Glutamatergic neuron (in vitro differentiated cells): ENCODE results near the gene GCN1. TPM values are rescaled to one million over a fixed set of nuclear protein-coding genes. Genes with fewer than 3 reads are reported as not detected.

Experiments used
- DNase-seq: peaks from one replicate; pipeline ENCODE4 v3.0.0; 2022
- H3K27ac Mint-ChIP-seq: one replicate; pipeline ENCODE4 v1.8.0; 2020; ENCODE audit warnings: mild to moderate bottlenecking, mixed read lengths, inconsistent platforms; ENCODE audit not compliant: unreplicated experiment
- H3K27me3 Mint-ChIP-seq: one replicate; pipeline ENCODE4 v1.8.0; 2020; ENCODE audit warnings: mild to moderate bottlenecking, moderate library complexity, mixed read lengths, inconsistent platforms; ENCODE audit not compliant: unreplicated experiment
- H3K36me3 Mint-ChIP-seq: one replicate; pipeline ENCODE4 v1.8.0; 2020; ENCODE audit warnings: mild to moderate bottlenecking, mixed read lengths, inconsistent platforms; ENCODE audit not compliant: unreplicated experiment
- H3K4me1 Mint-ChIP-seq: one replicate; pipeline ENCODE4 v1.8.0; 2020; ENCODE audit warnings: mild to moderate bottlenecking, low read depth, mixed read lengths, inconsistent platforms; ENCODE audit not compliant: unreplicated experiment
- H3K4me3 Mint-ChIP-seq: one replicate; pipeline ENCODE4 v1.8.0; 2020; ENCODE audit warnings: mild to moderate bottlenecking, mixed read lengths, inconsistent platforms; ENCODE audit not compliant: unreplicated experiment
- H3K9me3 Mint-ChIP-seq: one replicate; pipeline ENCODE4 v1.8.0; 2020; ENCODE audit warnings: mild to moderate bottlenecking, moderate library complexity, mixed read lengths, inconsistent platforms; ENCODE audit not compliant: unreplicated experiment
- CTCF ChIP-seq: fragments of 200-600 bp; sonication (generic); IDR thresholded peaks from one replicate; pipeline ENCODE4 v1.5.0; 2021; ENCODE audit not compliant: partially characterized antibody, unreplicated experiment
- total RNA-seq: library from RNA; stranded (reverse); fragmentation: NEBNext Ultra II Directional; extraction: Animal tissue kit (Norgen Biotek cat#: 25700); gene quantifications from one replicate; pipeline ENCODE4 v1.2.1, GENCODE V29; 2021; ENCODE audit not compliant: unreplicated experiment

GCN1 gene
- total RNA-seq, 1 donor from 2014 or later = 173 TPM

- no peaks in the 10 kb centered on the region for H3K36me3 Mint-ChIP-seq
- no peak for TF ChIP-seq CTCF
- H3K27me3 Mint-ChIP-seq = peaks cover 3% of the 10 kb centered on the region
- peaks cover 6% of the 10 kb centered on the region for H3K9me3 Mint-ChIP-seq
- H3K4me3 Mint-ChIP-seq = peak overlapping the region; percentile 28
- peaks cover 5% of the 10 kb centered on the region for H3K4me1 Mint-ChIP-seq
- no peak overlapping the region for H3K27ac Mint-ChIP-seq
- no peak for DNase-seq
Measured at GRCh38 chr12:120138366-120138765, 56.1 kb downstream of the GCN1 start.

GRCh38 chr12:120137833-120138232, 56.7 kb downstream of the GCN1 start:
- no peak for DNase-seq
- peaks cover 5% of the 10 kb centered on the region for H3K4me1 Mint-ChIP-seq
- no peak overlapping the region for H3K4me3 Mint-ChIP-seq
- peaks cover 3% of the 10 kb centered on the region for H3K27me3 Mint-ChIP-seq
- no peaks in the 10 kb centered on the region for H3K36me3 Mint-ChIP-seq
- H3K27ac Mint-ChIP-seq = no peak overlapping the region
- H3K9me3 Mint-ChIP-seq = peaks cover 6% of the 10 kb centered on the region
- TF ChIP-seq CTCF = no peak

DNA sequence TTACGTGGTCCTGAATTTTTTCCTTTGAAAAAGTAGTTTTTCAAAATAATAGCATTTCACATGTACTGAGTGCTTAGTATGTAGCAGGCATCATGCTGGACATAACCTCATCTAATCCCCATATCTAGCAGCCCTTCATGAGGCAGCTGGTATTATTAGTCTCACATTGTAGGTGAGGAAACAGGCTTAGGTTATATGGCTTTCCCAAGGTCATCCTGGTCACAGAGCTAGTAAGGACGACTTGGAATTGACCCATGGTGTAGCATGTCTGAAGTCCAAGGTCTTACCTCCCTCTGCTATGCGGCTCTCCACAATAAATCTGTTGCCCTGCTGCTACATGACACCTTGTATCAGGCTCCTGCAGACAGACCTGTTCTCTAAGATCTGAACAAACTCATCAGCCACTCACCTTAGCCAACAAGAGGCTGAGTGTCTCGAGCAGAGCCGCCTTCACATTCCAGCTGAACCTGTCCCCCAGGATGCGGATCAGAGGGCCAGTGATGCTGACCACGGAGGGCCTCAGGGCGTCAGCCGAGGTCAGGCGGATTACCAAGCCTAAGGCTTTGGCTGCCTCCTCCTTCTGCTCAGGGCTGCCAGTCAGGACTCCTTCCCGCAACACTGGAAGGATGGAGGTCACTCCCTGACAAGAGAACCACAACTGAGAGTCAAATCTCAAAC, 58.3 kb downstream of the GCN1 start:
- H3K36me3 Mint-ChIP-seq = no peaks in the 10 kb centered on the region
- H3K27me3 Mint-ChIP-seq = peaks cover 3% of the 10 kb centered on the region
- H3K4me1 Mint-ChIP-seq = peaks cover 5% of the 10 kb centered on the region

DNA sequence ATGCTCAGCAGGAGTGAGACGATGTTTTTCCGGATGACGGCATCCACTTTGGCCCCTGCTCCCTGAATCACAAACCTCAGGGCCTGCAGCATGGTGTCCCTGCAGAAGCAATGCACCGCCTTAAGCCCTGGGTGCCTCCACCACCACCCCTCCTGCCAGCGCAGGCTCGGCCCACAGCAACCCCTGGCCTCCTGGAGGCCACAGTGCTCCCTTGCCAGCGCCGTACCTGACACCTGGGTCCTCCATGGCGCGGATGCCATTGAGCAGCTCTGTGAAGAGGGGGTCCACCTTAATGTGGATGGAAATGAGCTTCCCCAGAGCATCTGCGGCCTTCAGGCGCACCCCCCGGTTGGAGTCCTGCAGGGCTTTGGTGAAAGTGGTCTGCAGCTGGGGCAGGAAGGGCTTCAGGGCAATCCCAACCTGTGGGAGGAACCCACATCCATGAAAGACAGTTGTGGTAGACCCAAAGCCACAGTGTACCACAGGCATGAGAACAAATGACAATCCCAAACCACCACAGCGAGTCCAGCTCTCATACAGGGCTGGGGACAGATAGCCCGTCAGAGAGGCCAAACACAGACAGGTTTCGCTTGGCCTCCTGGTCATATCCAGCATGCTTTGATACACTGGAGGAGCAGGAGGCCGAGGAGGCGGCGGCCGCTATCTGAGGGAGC, 60.1 kb downstream of the GCN1 start:
- Mint-ChIP-seq H3K27ac (no peak overlapping the region), H3K4me1 (no peaks in the 10 kb centered on the region), H3K9me3 (peaks cover 2% of the 10 kb centered on the region), H3K4me3 (no peak overlapping the region), H3K36me3 (peaks cover 3% of the 10 kb centered on the region), H3K27me3 (no peaks in the 10 kb centered on the region)
- DNase-seq = no peak
- no peak for TF ChIP-seq CTCF

More for the DNA sequence above, 58.3 kb downstream of the GCN1 start:
- DNase-seq = no peak
- H3K9me3 Mint-ChIP-seq = peaks cover 6% of the 10 kb centered on the region
- no peak overlapping the region for H3K4me3 Mint-ChIP-seq
- TF ChIP-seq CTCF = no peak
- no peak overlapping the region for H3K27ac Mint-ChIP-seq

DNA sequence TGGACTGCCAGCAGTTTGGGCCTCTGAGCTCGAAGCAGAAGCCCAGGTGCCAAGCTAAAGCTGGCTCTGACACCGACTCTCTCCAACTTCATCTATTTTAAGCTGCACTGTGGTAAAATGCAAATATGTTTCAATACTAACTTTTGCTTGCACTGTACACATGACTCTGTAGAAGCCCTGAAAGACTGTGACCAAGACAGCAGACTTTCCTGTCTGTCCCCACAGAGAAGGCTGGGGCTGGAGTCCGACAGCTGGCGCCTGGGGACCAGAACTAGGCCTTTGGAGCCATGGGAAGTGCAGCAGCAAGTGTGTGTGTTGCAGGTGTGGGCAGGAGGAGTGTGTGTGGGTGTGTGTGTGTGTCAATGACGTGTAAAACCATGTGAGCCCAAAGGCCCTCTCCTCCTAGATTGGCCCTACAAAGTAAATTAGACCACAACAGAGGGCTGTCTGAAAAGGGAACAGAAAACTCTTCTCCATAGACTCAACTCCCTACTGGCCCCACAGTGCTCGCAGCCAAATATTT, 61.6 kb downstream of the GCN1 start:
- DNase-seq = no peak
- H3K4me1 Mint-ChIP-seq = no peaks in the 10 kb centered on the region
- peaks cover 3% of the 10 kb centered on the region for H3K36me3 Mint-ChIP-seq
- H3K4me3 Mint-ChIP-seq = no peak overlapping the region
- no peaks in the 10 kb centered on the region for H3K9me3 Mint-ChIP-seq
- H3K27ac Mint-ChIP-seq = no peak overlapping the region
- no peak for TF ChIP-seq CTCF
- no peaks in the 10 kb centered on the region for H3K27me3 Mint-ChIP-seq
